Activated CD8-positive, alpha-beta memory T cell treated with anti-CD3 and anti-CD28 coated beads for 1 hour (primary cell): ENCODE data around the gene TCF20.

ENCODE experiments used
- DNase-seq, 2 donors: peaks; one replicate each; pipeline ENCODE4 v3.0.0-alpha.2; 2020; ENCODE audit warnings: low read depth in 1 of 2; ENCODE audit errors: extremely low read depth in 1 of 2

Gene TCF20

DNA sequence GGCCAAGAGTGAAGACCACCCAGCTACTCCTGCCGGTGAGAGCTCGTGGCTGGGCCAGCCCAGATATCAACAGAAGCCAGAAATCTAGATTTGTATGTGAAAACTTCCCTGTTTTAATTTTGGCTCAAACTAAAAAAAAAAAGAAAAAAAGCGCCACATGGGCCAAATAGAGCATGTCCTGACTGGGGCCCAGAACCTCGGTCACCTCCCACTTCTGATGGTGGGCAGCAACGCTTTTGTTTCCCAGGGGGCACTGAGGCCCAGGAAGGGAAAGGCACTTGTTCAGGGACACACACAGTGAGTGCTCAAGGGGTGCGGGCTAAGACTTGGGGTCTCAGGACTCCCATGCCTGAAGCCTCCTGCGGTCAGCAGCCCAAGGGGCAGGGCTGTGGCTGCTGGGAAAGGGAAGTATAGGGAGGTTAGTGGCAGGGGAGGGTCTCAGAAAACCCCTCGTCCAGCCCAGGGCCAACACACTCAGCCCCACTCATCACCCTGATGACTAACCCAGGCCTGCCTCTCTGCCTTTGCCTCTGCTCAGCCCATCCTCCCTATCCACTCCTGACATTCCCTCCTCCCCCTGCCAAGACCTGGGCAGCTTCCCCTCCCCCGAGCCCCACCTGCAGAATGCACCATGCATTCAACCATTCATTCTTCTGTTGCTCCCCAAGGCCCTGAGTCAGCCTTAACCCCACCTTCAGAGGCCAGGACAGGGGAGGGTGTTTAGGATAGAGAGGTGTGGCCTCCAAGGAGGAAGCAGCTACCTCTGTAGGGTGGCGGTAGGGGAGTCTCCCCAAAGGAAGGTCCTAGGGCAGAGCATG is 30.0 kb upstream of the TCF20 start:
- DNase-seq: no peak

- DNase-seq: peak in 1 of 2 donors; percentile 28
These were observed 29.3 kb upstream of the TCF20 start for GRCh38 chr22:42299586-42300258.

GRCh38 chr22:42298746-42299145 is 28.3 kb upstream of the TCF20 start:
- DNase-seq: no peak

- no peak for DNase-seq
These were observed 27.3 kb upstream of the TCF20 start for GRCh38 chr22:42297778-42298177.

GRCh38 chr22:42296883-42297282 is 26.4 kb upstream of the TCF20 start:
- no peak for DNase-seq

- no peak for DNase-seq
These were observed 26.0 kb upstream of the TCF20 start for GRCh38 chr22:42296381-42296853.

GRCh38 chr22:42294034-42294985 is 23.9 kb upstream of the TCF20 start:
- DNase-seq: no peak

DNA sequence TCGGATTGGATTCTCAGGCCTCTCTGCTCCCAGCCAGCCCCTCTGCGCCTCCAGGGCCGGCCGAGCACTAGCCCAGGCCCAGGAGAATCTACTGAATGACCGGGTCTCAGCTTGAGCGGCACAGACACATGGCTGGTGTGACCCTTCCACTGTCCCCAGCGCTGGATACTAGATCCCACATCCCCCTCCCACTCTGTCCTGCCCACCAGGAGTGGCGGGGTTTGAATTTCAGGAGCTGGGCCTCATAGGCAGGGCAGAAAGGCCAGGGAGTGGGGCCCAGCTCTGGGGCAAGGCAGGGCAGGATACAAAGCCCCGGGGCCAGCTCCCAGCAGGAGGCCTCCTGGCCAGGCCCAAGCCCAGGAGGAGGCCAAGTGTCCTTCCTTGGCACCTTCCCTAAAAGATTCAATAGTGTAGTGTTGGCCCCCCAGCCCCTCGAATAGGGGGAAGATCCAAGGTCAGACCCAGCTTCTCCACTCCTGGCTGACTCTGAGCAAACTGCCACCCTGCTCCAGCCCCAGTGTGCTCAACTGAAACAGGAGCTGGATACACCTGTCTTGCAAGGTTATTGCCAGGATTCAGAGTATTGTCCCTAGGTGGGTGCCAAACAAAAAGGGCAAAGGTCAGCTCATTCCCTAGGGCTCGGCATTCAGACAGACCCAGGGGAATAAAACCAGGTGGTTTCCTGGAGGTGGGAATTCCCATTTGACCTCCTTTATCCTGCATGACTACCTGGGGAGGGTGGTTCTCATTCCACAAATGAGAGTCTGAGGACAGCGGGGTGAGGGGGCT is 22.5 kb upstream of the TCF20 start:
- no peak for DNase-seq

DNA sequence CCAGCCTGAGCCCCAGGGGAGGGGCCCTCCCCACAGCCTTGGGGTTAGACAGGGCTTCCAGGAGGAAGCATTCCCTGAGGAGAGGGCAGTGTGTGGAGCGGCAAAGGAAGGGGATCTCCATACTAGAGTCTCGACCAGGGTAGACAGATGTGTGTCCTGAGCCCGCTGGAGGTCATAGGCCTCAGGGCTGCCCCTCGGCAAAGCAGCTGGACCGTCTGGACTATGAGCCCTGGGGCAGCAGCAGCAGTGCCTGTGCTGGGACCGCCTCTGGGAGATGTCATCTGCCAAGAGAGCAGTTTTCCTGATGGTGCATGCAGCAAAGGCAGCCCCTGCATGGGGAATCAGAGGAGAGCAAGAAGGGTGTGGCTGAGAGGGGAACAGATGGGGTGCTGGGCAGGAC is 20.8 kb upstream of the TCF20 start:
- DNase-seq: no peak

GRCh38 chr22:42289671-42290541 is 19.5 kb upstream of the TCF20 start:
- DNase-seq: no peak

DNA sequence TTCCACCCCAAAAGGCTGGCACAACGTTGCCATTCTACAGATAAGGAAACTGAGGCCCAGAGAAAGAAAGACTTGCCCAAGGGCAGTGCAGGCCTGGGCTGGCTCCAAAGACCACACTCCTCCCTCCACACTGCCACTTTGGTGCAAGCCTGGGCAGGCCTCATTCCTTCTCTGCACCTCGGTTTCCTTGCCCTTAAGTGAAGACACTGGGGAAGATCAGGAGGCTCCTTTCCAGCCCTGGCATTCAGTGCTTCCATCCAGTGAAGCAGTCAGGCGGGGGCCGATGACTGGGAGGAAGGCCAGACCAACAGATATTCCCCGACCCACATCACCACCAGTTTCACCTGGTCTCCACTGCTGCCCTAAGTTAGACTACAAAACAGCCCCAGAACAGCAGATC is 18.3 kb upstream of the TCF20 start:
- DNase-seq: no peak

DNA sequence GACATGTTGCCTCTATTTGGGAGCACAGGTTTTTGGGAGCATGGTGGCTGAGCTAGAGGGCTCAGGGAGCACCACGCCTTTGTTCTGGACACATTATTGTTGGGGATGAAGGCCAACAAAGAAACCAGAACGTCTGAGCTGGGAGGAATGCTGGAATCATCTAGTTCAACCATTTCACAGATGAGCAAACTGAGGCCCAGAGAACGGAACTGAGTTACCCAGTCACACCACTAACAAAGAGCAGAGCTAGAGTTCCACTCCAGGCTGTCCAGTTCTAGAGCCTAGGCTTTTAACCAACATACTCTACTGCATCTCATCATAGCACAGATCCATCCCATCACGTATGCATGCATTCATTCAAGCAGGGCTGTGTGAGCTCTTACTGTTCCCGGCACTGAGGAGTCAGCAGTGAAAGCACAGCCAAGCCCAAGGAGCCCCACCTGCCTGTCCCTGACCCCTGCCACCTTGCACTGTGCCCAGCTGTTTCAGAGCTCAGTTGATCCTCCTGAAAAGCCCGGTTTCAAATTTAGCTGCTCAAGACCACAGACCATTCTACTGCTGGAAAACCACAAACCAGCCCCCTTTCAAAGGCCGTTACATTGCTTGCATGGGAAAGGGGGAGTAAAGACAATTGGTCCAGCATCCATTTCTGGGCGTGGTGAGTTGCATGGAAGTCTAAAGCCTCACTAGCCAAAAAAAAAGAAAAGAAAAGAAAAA is 16.9 kb upstream of the TCF20 start:
- DNase-seq: no peak

- DNase-seq: no peak
These were observed 15.8 kb upstream of the TCF20 start for GRCh38 chr22:42286205-42286604.

GRCh38 chr22:42285604-42286003 is 15.2 kb upstream of the TCF20 start:
- no peak for DNase-seq

GRCh38 chr22:42284643-42285181 is 14.3 kb upstream of the TCF20 start:
- no peak for DNase-seq

GRCh38 chr22:42284202-42284591 is 13.7 kb upstream of the TCF20 start:
- no peak for DNase-seq

DNA sequence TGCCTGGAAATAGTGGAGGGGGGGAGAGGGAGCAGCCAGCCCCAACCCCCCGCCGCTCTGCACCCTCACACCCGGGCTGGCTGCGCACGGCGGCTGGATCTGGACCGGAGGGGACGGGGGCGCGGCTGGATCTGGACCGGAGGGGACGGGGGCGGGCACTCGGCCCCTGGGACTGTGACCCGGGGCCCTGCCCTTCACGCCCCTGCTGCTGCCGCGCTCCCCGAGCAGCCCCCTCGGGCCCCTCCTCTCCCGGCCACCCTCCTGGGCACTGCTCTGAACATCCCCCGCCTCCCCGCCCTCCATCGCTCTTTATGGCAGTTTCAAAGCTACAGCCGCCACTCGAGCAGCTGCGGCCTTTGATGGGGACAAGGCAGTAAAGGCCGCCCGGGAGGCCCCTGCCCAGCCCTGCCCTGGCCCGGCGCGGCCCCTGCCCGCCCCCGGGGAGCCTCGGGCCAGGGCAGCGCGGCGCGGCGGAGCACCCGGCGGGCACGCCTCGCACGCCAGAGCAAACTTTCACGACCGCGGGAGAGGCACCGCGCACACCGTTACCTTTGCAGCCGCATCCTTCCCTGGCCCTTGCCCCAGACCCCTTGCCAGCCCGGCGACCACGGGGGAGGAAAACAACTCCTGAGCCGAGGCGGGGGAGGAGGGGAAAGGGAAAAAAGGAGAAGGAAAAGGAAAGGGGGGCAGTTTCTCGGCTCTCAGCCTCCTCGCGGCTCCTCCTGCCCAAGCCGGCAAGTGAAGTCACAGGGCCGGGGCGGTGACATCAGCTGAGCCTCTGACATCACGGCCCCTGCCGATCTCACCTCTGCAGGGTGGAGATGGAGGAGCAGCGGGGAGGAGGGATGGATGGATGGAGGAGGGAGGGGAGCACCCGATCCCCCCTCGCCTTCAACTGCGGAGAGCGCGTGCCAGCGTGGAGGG is 13.1 kb upstream of the TCF20 start:
- DNase-seq: no peak

DNA sequence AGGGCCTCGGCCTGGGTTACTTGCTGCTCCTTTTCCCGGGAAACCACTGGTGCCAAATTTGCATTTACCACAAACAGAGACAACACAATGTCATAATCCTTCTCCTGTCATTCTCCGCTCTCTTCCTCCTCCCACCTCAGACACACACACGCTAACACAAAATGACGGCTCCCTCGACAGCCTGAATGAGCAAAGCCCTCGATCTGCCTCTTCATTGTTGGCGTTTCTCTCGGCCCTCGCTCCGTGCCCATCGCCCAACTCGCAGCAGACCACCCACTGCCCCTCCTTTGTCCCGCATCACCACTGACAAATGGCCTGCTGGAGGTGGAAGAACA is 12.5 kb upstream of the TCF20 start:
- no peak for DNase-seq
